Smooth muscle cell (in vitro differentiated cells): Measurements from ENCODE around the gene CDH16. TPM values are rescaled to one million over a fixed set of nuclear protein-coding genes. Genes with fewer than 3 reads are reported as not detected.

Experiments
- DNase-seq: peaks from one replicate; lab custom pipeline; 2025; ENCODE audit not compliant: unreplicated experiment; lab: John Stamatoyannopoulos, UW
- H2AFZ ChIP-seq: fragments of 200-600 bp; sonication (generic); 2 replicates; pipeline ENCODE4 v1.6.0; 2016; ENCODE audit warnings: antibody characterized with exemption, low read depth, mild to moderate bottlenecking
- H3F3A ChIP-seq: fragments of 200-600 bp; sonication (generic); 2 replicates; pipeline ENCODE4 v1.6.0; 2017; ENCODE audit warnings: antibody characterized with exemption, low read depth
- H3K27ac ChIP-seq: fragments of 200-600 bp; sonication (generic); 2 replicates; pipeline ENCODE4 v1.5.1; 2016; ENCODE audit warnings: low read depth, mild to moderate bottlenecking
- H3K27me3 ChIP-seq: fragments of 200-600 bp; sonication (generic); 2 replicates; pipeline ENCODE4 v1.6.1; 2016; ENCODE audit warnings: low read depth, mild to moderate bottlenecking
- H3K36me3 ChIP-seq: fragments of 200-600 bp; sonication (generic); 2 replicates; pipeline ENCODE4 v1.5.1; 2016; ENCODE audit warnings: low read depth
- H3K4me1 ChIP-seq: fragments of 200-600 bp; sonication (generic); 2 replicates; pipeline ENCODE4 v1.5.1; 2016; ENCODE audit warnings: low read depth
- H3K4me2 ChIP-seq: fragments of 200-600 bp; sonication (generic); 2 replicates; pipeline ENCODE4 v1.6.0; 2016; ENCODE audit warnings: mild to moderate bottlenecking
- H3K4me3 ChIP-seq: fragments of 200-600 bp; sonication (generic); 2 replicates; pipeline ENCODE4 v1.5.1; 2016; ENCODE audit warnings: mild to moderate bottlenecking
- H3K79me2 ChIP-seq: fragments of 200-600 bp; sonication (generic); 2 replicates; pipeline ENCODE4 v1.6.0; 2016; ENCODE audit warnings: low read depth, mild to moderate bottlenecking
- H3K9ac ChIP-seq: fragments of 200-600 bp; sonication (generic); 2 replicates; pipeline ENCODE4 v1.6.0; 2016; ENCODE audit warnings: low read depth
- H3K9me3 ChIP-seq: fragments of 200-600 bp; sonication (generic); replicated peaks from 2 replicates; pipeline ENCODE4 v1.5.1; 2016; ENCODE audit warnings: low read depth
- H4K20me1 ChIP-seq: fragments of 200-600 bp; sonication (generic); 2 replicates; pipeline ENCODE4 v1.6.0; 2016; ENCODE audit warnings: low read depth
- WGBS: methylation state at CpG from one replicate; pipeline ENCODE4 v1.1.7; 2016; ENCODE audit warnings: low lambda C conversion rate; 5-methylcytosine and 5-hydroxymethylcytosine counted together
- polyA plus RNA-seq: library from polyadenylated mRNA; unstranded; fragments of >200 nt; fragmentation: Nextera tagmentation; extraction: Ambion mirVana; gene quantifications from 2 replicates; pipeline ENCODE4 v1.2.1, GENCODE V29; 2016
- total RNA-seq: library from RNA; depleted of rRNA; stranded (reverse); fragments of >200 nt; gene quantifications from 2 replicates; pipeline ENCODE4 v1.2.3, GENCODE V29; 2014
- TF ChIP-seq, protein P1 (sequence below): fragments of 200-600 bp; sonication (generic); IDR thresholded peaks from 2 replicates; pipeline ENCODE4 v1.5.1; 2017; ENCODE audit warnings: borderline replicate concordance, mild to moderate bottlenecking, antibody characterized with exemption; ENCODE audit not compliant: insufficient read depth, poor library complexity, severe bottlenecking

The CDH16 gene
- total and polyA plus RNA-seq, 2 experiments from 2014 or later = not detected

DNA sequence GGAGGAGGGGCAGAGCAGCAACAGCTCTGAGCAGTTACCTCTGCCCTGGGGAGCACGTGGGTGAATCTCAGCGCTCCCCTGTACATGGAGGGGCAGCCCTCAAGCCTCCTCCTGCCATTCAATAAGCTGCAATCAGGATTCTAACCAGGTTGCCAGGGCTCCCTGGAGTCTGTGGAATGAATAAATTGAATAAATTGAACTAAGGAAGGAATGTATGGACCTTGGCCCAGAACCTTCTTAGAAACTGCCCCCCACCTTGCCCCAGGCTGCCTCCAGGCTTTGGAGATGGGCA lies 1.6 kb upstream of the CDH16 start:
- H3K9me3 ChIP-seq = no peaks in the 10 kb centered on the region
- no peak overlapping the region for H3K4me2 ChIP-seq
- peaks cover 2% of the 10 kb centered on the region for H3K4me1 ChIP-seq
- no peaks in the 10 kb centered on the region for H3K79me2 ChIP-seq
- H3F3A ChIP-seq = no peaks in the 10 kb centered on the region
- H3K27me3 ChIP-seq = peaks cover 22% of the 10 kb centered on the region
- no peak for DNase-seq
- H3K4me3 ChIP-seq = no peak overlapping the region
- H2AFZ ChIP-seq = no peak overlapping the region
- TF ChIP-seq, protein P1, sequence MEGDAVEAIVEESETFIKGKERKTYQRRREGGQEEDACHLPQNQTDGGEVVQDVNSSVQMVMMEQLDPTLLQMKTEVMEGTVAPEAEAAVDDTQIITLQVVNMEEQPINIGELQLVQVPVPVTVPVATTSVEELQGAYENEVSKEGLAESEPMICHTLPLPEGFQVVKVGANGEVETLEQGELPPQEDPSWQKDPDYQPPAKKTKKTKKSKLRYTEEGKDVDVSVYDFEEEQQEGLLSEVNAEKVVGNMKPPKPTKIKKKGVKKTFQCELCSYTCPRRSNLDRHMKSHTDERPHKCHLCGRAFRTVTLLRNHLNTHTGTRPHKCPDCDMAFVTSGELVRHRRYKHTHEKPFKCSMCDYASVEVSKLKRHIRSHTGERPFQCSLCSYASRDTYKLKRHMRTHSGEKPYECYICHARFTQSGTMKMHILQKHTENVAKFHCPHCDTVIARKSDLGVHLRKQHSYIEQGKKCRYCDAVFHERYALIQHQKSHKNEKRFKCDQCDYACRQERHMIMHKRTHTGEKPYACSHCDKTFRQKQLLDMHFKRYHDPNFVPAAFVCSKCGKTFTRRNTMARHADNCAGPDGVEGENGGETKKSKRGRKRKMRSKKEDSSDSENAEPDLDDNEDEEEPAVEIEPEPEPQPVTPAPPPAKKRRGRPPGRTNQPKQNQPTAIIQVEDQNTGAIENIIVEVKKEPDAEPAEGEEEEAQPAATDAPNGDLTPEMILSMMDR = no peak
- no peak overlapping the region for H3K27ac ChIP-seq
- H3K9ac ChIP-seq = no peak overlapping the region
- no peaks in the 10 kb centered on the region for H4K20me1 ChIP-seq
- WGBS = 52% methylated on average over 2 of the region's 2 CpGs
- no peaks in the 10 kb centered on the region for H3K36me3 ChIP-seq

DNA sequence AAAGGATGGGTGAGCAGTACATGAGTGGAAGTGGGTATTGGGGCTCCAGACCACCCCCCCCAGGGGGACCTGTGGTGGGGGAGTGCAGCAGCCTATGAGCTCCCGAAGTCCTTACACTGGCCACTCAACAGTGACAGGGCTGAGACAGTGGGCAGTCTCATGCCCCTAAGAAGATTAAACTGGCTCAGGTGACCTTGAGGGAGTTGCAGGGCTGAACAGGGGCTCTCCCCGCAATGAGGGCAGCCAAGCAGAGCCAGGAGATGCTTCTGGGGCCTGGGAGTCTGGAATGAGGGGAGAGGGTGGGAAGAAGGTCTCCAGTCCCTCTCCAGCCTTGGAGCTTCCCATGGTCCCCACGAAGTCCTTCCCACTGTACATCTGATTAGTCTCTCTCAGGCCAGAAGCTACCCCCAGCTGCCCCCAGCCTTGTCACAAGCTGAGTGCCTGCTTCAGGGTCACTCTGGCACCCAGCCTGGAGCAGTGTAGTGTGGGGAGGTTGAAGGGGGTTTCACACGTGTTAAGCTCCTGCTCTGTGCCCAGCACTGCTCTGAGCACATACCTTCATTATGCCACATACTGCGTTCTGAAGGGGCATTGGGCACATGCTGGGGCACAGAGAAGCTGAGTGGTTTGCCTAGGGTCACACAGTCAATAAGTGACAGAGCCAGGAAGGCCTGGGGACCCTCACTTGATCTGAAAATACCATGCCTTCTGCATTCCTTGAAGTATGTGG lies 1.0 kb upstream of the CDH16 start:
- TF ChIP-seq, protein P1 = no peak
- Histone ChIP-seq H3K4me3 (no peak overlapping the region), H3K4me2 (no peak overlapping the region), H3F3A (no peaks in the 10 kb centered on the region), H3K9ac (no peak overlapping the region), H3K27me3 (peaks cover 18% of the 10 kb centered on the region), H4K20me1 (no peaks in the 10 kb centered on the region), H3K79me2 (no peaks in the 10 kb centered on the region), H3K4me1 (no peaks in the 10 kb centered on the region), H2AFZ (no peak overlapping the region), H3K9me3 (no peaks in the 10 kb centered on the region), H3K27ac (no peak overlapping the region), H3K36me3 (no peaks in the 10 kb centered on the region)
- no peak for DNase-seq
- WGBS = 77% methylated on average over 5 of the region's 5 CpGs

DNA sequence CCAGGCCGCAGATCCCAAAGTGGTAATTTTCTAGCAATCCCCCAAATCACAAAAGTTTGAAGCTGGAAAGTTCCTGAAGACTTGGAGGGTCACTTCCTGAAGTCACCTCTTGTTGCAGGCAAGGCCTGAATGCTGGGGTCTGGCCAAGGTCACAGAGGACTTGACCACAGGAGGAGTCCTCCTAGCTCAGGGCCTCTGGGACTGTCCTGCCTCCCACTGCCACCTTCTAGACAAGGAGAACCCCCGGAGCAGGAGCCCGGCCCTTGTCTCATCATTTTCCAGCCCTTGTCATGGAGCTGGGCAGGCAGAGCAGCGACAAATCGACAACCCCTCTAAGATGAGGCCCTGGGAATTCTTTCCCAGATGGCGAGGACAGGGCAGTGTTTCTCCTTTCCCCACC lies 330 bp downstream of the CDH16 start:
- no peaks in the 10 kb centered on the region for H3K79me2 ChIP-seq

More for the DNA sequence above, 330 bp downstream of the CDH16 start:
- H4K20me1 ChIP-seq = no peaks in the 10 kb centered on the region
- DNase-seq = no peak
- no peaks in the 10 kb centered on the region for H3F3A ChIP-seq
- no peak overlapping the region for H3K27ac ChIP-seq
- H3K36me3 ChIP-seq = no peaks in the 10 kb centered on the region
- no peak overlapping the region for H3K9ac ChIP-seq
- no peak overlapping the region for H2AFZ ChIP-seq
- no peak overlapping the region for H3K4me2 ChIP-seq
- no peaks in the 10 kb centered on the region for H3K9me3 ChIP-seq
- H3K27me3 ChIP-seq = peaks cover 6% of the 10 kb centered on the region
- no peak overlapping the region for H3K4me3 ChIP-seq
- TF ChIP-seq, protein P1 = no peak
- WGBS = 85% methylated on average over 6 of the region's 6 CpGs
- no peaks in the 10 kb centered on the region for H3K4me1 ChIP-seq
